ENCODE data around the gene FUS.
"Not testable (repeated sequence)": the region's sequence is repeated elsewhere in the genome, so short reads cannot be mapped to it uniquely, and the experiment has no call there.

FUS gene

DNA sequence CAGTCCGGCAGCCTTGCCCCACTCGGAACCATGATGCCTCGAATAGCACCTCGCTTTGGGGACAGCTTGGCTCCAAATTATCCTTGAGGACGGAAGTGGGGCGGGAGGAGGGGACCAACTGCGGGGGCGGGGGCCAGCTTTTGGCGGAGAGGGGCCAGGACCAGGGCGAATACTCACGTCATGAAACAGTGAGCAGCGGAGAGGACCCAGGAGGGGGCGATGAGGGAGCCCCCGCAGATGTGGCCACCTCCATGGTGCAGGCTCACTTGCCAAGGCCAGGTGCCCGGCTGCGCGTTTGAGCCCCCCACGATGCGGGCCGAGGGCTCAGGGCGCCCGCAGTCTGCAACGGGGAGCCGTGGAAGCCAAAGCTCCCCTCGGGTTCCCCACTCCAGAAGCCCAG, 31.0 kb upstream of the FUS start:
- H3K36me3 ChIP-seq (ENCODE audit: insufficient read depth, low read length), result no peaks in the 10 kb centered on the region
- H3K4me3 ChIP-seq (ENCODE audit: low read depth, low read length, poor library complexity, severe bottlenecking), result no peak overlapping the region
- H3K79me2 ChIP-seq (ENCODE audit: insufficient read depth, low read length), result no peaks in the 10 kb centered on the region
- no peak overlapping the region for H2AFZ ChIP-seq (ENCODE audit: low read length)
- no peaks in the 10 kb centered on the region for H4K20me1 ChIP-seq (ENCODE audit: insufficient read depth, low read length)
- no peaks in the 10 kb centered on the region for H3K4me1 ChIP-seq (ENCODE audit: insufficient read depth, low read length, severe bottlenecking)
- peaks cover 6% of the 10 kb centered on the region; the same call in 1 of the 2 replicates for H3K27me3 ChIP-seq (ENCODE audit: insufficient read depth, low read length)
- no peaks in the 10 kb centered on the region for H3F3A ChIP-seq (ENCODE audit: insufficient read depth, low read length)
- no peak overlapping the region for H3K27ac ChIP-seq (ENCODE audit: low read depth, low read length, poor library complexity, severe bottlenecking)
- H3K9ac ChIP-seq (ENCODE audit: low read length), result no peak overlapping the region
- no peak overlapping the region for H3K4me2 ChIP-seq (ENCODE audit: low read length)
- TF ChIP-seq, protein P1, sequence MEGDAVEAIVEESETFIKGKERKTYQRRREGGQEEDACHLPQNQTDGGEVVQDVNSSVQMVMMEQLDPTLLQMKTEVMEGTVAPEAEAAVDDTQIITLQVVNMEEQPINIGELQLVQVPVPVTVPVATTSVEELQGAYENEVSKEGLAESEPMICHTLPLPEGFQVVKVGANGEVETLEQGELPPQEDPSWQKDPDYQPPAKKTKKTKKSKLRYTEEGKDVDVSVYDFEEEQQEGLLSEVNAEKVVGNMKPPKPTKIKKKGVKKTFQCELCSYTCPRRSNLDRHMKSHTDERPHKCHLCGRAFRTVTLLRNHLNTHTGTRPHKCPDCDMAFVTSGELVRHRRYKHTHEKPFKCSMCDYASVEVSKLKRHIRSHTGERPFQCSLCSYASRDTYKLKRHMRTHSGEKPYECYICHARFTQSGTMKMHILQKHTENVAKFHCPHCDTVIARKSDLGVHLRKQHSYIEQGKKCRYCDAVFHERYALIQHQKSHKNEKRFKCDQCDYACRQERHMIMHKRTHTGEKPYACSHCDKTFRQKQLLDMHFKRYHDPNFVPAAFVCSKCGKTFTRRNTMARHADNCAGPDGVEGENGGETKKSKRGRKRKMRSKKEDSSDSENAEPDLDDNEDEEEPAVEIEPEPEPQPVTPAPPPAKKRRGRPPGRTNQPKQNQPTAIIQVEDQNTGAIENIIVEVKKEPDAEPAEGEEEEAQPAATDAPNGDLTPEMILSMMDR (IDR thresholded peaks at IDR 0.05; ENCODE audit: low read length), result no peak
- TF ChIP-seq EZH2 (IDR thresholded peaks at IDR 0.05; ENCODE audit: borderline replicate concordance, low read length), result no peak
- no peaks in the 10 kb centered on the region for H3K9me3 ChIP-seq (ENCODE audit: low read length)
- H3K9me2 ChIP-seq (ENCODE audit: low read depth, low read length), result no peaks in the 10 kb centered on the region

DNA sequence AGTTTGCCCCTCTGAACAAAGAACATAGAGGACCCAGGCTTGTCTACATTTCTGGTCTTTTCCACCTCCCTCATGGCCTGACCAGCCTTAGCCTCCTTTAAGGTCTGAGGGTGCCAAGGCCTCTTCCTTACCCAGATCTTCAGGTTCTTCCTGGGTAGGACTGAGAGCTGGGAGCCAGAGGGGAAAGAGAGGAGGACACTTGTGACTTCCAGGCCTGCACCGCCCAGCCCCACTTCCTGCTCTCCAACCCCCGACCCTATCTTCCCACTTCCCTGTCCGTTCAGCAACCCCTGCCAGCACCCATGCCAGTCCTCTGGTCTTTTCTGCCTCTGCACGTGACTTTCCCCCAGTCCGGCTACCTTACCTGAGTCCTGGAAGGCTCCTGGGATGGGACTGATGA, 30.6 kb upstream of the FUS start:
- Histone ChIP-seq H3K9me3 (ENCODE audit: low read length) (no peaks in the 10 kb centered on the region), H3K4me2 (ENCODE audit: low read length) (no peak overlapping the region)

DNA sequence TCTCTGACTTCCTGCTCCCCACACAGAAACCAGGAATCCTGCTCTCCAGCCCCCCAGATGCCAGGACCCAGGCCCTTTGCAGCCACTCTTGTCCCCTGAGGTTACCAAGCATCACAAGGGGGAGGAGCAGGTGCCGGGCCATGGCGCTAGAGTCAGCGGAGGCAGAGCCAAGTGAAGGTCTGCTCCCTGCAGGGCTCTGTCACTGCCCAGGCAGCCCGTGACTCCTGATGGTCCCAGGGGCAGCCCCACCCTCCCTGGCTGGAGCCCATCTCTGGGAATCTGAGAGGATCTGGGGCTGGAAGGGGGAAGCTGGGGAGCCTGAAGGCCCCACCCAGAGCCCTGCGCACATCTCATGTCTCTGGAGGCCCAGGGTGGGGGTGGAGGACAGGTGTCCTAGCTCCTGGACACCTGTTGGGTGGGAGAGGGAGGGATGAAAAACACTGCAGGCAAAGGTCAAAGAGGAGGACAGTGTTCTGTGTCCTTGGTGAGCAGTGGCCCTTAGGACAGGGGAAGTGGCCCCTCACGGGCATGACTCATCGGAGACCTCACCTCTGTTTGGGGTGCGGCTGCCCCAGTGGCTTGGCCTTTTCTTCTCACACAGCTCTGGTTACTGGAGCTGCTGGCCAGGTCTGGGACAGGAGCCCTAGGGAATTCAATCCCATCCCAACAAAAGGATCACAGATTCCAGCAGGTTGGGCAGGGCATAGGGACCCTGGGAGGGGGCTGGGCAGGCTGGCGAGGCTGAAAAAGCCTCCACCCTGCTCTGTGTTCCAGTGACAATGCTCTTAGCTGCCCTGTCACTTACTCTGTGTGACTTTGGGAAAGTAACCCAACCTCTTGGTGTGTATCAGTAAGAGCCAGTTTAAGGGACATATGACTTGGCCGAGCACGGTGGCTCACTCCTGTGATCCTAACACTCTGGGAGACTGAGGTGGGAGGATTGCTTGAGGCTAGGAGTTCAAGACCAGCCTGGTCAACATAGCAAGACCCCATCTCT, 29.7 kb upstream of the FUS start, which contains the start of gene PRSS36:
TSS of gene PRSS36 (minus strand) at position 173 of the 997 bp plus-strand sequence. CDS start at position 142, 31 bp downstream.
- Histone ChIP-seq H3K79me2 (ENCODE audit: insufficient read depth, low read length) (no peaks in the 10 kb centered on the region), H3F3A (ENCODE audit: insufficient read depth, low read length) (no peaks in the 10 kb centered on the region), H3K4me3 (ENCODE audit: low read depth, low read length, poor library complexity, severe bottlenecking) (no peak within 1 kb of the TSS), H4K20me1 (ENCODE audit: insufficient read depth, low read length) (no peaks in the 10 kb centered on the region), H3K9ac (ENCODE audit: low read length) (no peak within 1 kb of the TSS), H3K9me3 (ENCODE audit: low read length) (no peaks in the 10 kb centered on the region), H2AFZ (ENCODE audit: low read length) (no peak within 1 kb of the TSS), H3K27me3 (ENCODE audit: insufficient read depth, low read length) (peaks cover 6% of the 10 kb centered on the region; the same call in 1 of the 2 replicates), H3K4me2 (ENCODE audit: low read length) (no peak within 1 kb of the TSS), H3K9me2 (ENCODE audit: low read depth, low read length) (no peaks in the 10 kb centered on the region), H3K36me3 (ENCODE audit: insufficient read depth, low read length) (no peaks in the 10 kb centered on the region), H3K27ac (ENCODE audit: low read depth, low read length, poor library complexity, severe bottlenecking) (no peak within 1 kb of the TSS), H3K4me1 (ENCODE audit: insufficient read depth, low read length, severe bottlenecking) (no peaks in the 10 kb centered on the region)
- TF ChIP-seq, protein P1 (IDR thresholded peaks at IDR 0.05; ENCODE audit: low read length), result no peak
- TF ChIP-seq EZH2 (IDR thresholded peaks at IDR 0.05; ENCODE audit: borderline replicate concordance, low read length), result no peak

More for the DNA sequence above, 30.6 kb upstream of the FUS start:
- no peak overlapping the region for H2AFZ ChIP-seq (ENCODE audit: low read length)
- H3K27me3 ChIP-seq (ENCODE audit: insufficient read depth, low read length), result peaks cover 6% of the 10 kb centered on the region; the same call in 1 of the 2 replicates
- H3K27ac ChIP-seq (ENCODE audit: low read depth, low read length, poor library complexity, severe bottlenecking), result no peak overlapping the region
- TF ChIP-seq, protein P1 (IDR thresholded peaks at IDR 0.05; ENCODE audit: low read length), result no peak
- TF ChIP-seq EZH2 (IDR thresholded peaks at IDR 0.05; ENCODE audit: borderline replicate concordance, low read length), result no peak
- no peaks in the 10 kb centered on the region for H3K79me2 ChIP-seq (ENCODE audit: insufficient read depth, low read length)
- H3K36me3 ChIP-seq (ENCODE audit: insufficient read depth, low read length), result no peaks in the 10 kb centered on the region
- H3F3A ChIP-seq (ENCODE audit: insufficient read depth, low read length), result no peaks in the 10 kb centered on the region
- H3K4me3 ChIP-seq (ENCODE audit: low read depth, low read length, poor library complexity, severe bottlenecking), result no peak overlapping the region
- H3K9me2 ChIP-seq (ENCODE audit: low read depth, low read length), result no peaks in the 10 kb centered on the region
- no peaks in the 10 kb centered on the region for H3K4me1 ChIP-seq (ENCODE audit: insufficient read depth, low read length, severe bottlenecking)
- H3K9ac ChIP-seq (ENCODE audit: low read length), result no peak overlapping the region
- H4K20me1 ChIP-seq (ENCODE audit: insufficient read depth, low read length), result no peaks in the 10 kb centered on the region

DNA sequence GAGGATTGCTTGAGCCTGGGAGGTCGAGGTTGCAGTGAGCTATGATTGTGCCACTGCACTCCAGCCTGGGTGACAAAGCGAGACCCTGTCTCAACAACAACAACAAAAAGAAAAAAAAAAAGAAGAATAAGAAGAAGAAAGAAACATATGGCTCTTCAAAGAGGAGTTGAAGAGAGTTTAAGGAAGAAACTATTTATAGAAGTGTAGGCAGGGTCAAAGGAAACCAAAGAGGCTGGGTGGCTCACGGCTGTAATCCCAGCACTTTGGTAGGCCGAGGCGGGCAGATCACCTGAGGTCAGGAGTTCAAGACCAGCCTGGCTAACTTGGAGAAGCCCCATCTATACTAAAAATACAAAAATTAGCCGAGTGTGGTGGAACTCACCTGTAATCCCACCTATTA, 29.0 kb upstream of the FUS start:
- not testable (repeated sequence) for H3K4me2 ChIP-seq (ENCODE audit: low read length); H3K27ac ChIP-seq (ENCODE audit: low read depth, low read length, poor library complexity, severe bottlenecking); H2AFZ ChIP-seq (ENCODE audit: low read length); H3K79me2 ChIP-seq (ENCODE audit: insufficient read depth, low read length); H4K20me1 ChIP-seq (ENCODE audit: insufficient read depth, low read length); H3K9ac ChIP-seq (ENCODE audit: low read length); H3K9me2 ChIP-seq (ENCODE audit: low read depth, low read length); H3F3A ChIP-seq (ENCODE audit: insufficient read depth, low read length); H3K4me1 ChIP-seq (ENCODE audit: insufficient read depth, low read length, severe bottlenecking); H3K9me3 ChIP-seq (ENCODE audit: low read length); H3K27me3 ChIP-seq (ENCODE audit: insufficient read depth, low read length); H3K36me3 ChIP-seq (ENCODE audit: insufficient read depth, low read length); H3K4me3 ChIP-seq (ENCODE audit: low read depth, low read length, poor library complexity, severe bottlenecking)

Measured in OCI-LY1 (cell line).